Esophagus muscularis mucosa (tissue), 4 donors: Measurements from ENCODE around the gene SLX4IP. TPM values are rescaled to one million over a fixed set of nuclear protein-coding genes. Genes with fewer than 3 reads are reported as not detected.
"Not testable (repeated sequence)": the region's sequence is repeated elsewhere in the genome, so short reads cannot be mapped to it uniquely, and the experiment has no call there.

ENCODE experiments used
- DNase-seq: peaks from one replicate; pipeline ENCODE4 v3.0.0-alpha.2; 2017; ENCODE audit errors: extremely low spot score
- H3K27ac ChIP-seq, 4 donors: fragments of 200-600 bp; sonication (generic); replicated peaks in 1 of 4; 1 replicate in 3 of 4; 2 replicates in 1 of 4; pipeline ENCODE4 v1.5.1; 2016 to 2019; ENCODE audit warnings: mild to moderate bottlenecking in 1 of 4
- H3K27me3 ChIP-seq, 4 donors: fragments of 200-600 bp; sonication (generic); one replicate each; pipeline versions ENCODE4 v1.5.1 to v1.6.0; 2016 to 2019
- H3K36me3 ChIP-seq, 4 donors: fragments of 200-600 bp; sonication (generic); one replicate each; pipeline ENCODE4 v1.5.1; 2016 to 2019
- H3K4me1 ChIP-seq, 4 donors: fragments of 200-600 bp; sonication (generic); one replicate each; pipeline ENCODE4 v1.5.1; 2016 to 2019
- H3K4me3 ChIP-seq, 4 donors: fragments of 200-600 bp; sonication (generic); 1 replicate in 2 of 4; 2 replicates in 2 of 4; pipeline ENCODE4 v1.5.1; 2016 to 2019; ENCODE audit warnings: mild to moderate bottlenecking in 4 of 4, moderate library complexity in 1 of 4
- H3K9me3 ChIP-seq, 4 donors: fragments of 200-600 bp; sonication (generic); 1 replicate in 3 of 4; 2 replicates in 1 of 4; pipeline ENCODE4 v1.5.1; 2016 to 2019
- EP300 ChIP-seq: sonication (generic); formaldehyde crosslinking; IDR thresholded peaks from one replicate; pipeline ENCODE4 v1.6.1; 2017; ENCODE audit warnings: antibody characterized with exemption
- POLR2A ChIP-seq: fragments of 450-650 bp; IDR thresholded peaks from one replicate; pipeline ENCODE4 v1.6.1; 2017; ENCODE audit warnings: antibody characterized with exemption, moderate library complexity, mild to moderate bottlenecking, low read depth
- POLR2AphosphoS5 ChIP-seq, 2 donors: sonication (generic); formaldehyde crosslinking; IDR thresholded peaks; one replicate each; pipeline ENCODE4 v1.6.1; 2017; ENCODE audit warnings: antibody characterized with exemption in 2 of 2
- WGBS: methylation state at CpG from one replicate; pipeline ENCODE4 v1.1.5; 2018; 5-methylcytosine and 5-hydroxymethylcytosine counted together
- intact Hi-C: fragments of 100-400 bp; cut with DNase I; formaldehyde crosslinking; loops from one replicate; pipeline ENCODE4 v1.15.1; 2023
- total RNA-seq, 4 donors: library from RNA; depleted of rRNA; stranded (reverse); fragments of >200 nt; gene quantifications; one replicate each; pipeline versions ENCODE4 v1.1.0 to v1.2.1, GENCODE V29; 2016
- TF ChIP-seq, protein P1 (sequence below), 3 experiments: fragments of 200-600 bp in 2 of 3; fragments of 450-650 bp in 1 of 3; sonication (generic) in 2 of 3; IDR thresholded peaks; one replicate each; pipeline ENCODE4 v1.5.1; 2017 to 2019; ENCODE audit warnings: antibody characterized with exemption in 3 of 3, mild to moderate bottlenecking in 2 of 3, moderate library complexity in 1 of 3

SLX4IP gene
- total RNA-seq, 4 donors from 2014 or later: 1.2 to 2.1 (median 1.5) TPM

DNA sequence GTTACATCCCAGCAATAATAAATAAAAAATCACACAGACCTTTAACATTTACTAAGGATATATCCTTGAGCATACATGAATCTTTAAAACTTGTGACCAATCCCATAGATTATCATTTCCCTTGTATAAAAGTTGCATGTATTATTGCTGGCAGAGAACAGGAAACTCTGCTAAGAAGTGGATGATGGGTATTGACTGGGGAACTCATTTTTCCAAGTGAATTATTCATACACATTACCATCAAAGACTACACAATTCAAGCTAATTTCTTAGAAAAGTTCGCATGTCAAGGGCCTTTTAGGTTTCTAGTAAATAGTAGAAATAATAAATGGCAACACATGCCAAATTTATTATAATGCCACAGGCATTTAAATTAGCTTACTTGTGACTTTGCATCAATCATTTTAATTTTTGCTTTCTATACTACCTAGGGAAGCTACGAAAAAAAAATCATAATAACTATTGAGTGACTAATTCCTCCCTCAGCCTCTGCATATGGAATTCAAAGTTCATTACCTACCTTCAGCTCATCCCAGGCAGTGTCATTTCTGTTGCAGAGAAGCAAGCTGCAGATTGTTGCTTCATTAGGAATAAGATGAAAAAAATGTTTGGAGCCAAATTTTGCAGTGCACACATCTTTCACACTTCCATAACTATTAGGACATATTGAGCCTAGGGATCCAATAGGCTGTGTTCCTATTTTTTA, 26.8 kb upstream of the SLX4IP start:
- Histone ChIP-seq H3K4me1 (no peaks in the 10 kb centered on the region), H3K4me3 (no peak overlapping the region), H3K9me3 (no peaks in the 10 kb centered on the region), H3K27me3 (no peaks in the 10 kb centered on the region), H3K36me3 (peaks cover 11 to 57% (median 34%) of the 10 kb centered on the region in 4 donors), H3K27ac (no peak overlapping the region)
- intact Hi-C loops: no loop called here
- TF ChIP-seq POLR2A (no peak), EP300 (no peak), POLR2AphosphoS5 (IDR thresholded peaks at IDR 0.05) (no peak)
- TF ChIP-seq, protein P1, sequence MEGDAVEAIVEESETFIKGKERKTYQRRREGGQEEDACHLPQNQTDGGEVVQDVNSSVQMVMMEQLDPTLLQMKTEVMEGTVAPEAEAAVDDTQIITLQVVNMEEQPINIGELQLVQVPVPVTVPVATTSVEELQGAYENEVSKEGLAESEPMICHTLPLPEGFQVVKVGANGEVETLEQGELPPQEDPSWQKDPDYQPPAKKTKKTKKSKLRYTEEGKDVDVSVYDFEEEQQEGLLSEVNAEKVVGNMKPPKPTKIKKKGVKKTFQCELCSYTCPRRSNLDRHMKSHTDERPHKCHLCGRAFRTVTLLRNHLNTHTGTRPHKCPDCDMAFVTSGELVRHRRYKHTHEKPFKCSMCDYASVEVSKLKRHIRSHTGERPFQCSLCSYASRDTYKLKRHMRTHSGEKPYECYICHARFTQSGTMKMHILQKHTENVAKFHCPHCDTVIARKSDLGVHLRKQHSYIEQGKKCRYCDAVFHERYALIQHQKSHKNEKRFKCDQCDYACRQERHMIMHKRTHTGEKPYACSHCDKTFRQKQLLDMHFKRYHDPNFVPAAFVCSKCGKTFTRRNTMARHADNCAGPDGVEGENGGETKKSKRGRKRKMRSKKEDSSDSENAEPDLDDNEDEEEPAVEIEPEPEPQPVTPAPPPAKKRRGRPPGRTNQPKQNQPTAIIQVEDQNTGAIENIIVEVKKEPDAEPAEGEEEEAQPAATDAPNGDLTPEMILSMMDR (IDR thresholded peaks at IDR 0.05): no peak
- 85% methylated on average over 2 of the region's 2 CpGs for WGBS
- no peak for DNase-seq

DNA sequence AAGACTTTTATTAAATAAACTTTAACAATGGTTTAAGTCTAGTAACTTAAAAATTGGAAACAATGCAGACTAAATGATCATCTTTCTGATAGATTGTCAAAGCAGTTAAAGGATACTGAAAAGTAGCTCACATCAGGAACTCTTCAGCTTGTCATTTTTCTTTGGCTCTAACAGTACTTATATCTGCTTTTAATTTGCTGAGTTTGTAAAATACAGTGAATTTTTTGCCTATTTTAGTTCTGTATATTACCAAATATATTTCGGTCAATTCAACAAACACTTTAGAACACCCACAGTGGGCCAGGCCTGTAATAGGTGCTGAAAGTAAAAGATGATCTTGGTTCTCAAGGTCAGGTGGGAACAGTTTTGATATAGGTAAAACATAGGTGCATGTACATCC, 23.4 kb upstream of the SLX4IP start:
- Histone ChIP-seq H3K4me3 (no peak overlapping the region), H3K4me1 (peaks cover 0 to 17% (median 7%) of the 10 kb centered on the region in 4 donors), H3K27ac (no peak overlapping the region), H3K9me3 (no peaks in the 10 kb centered on the region), H3K27me3 (no peaks in the 10 kb centered on the region), H3K36me3 (peaks cover 10 to 39% (median 18%) of the 10 kb centered on the region in 4 donors)
- TF ChIP-seq POLR2AphosphoS5 (IDR thresholded peaks at IDR 0.05) (no peak), POLR2A (no peak), EP300 (no peak)
- TF ChIP-seq, protein P1 (IDR thresholded peaks at IDR 0.05): no peak
- intact Hi-C loops: no loop called here
- WGBS: 92% methylated on average over 1 of the region's 1 CpG
- no peak for DNase-seq

DNA sequence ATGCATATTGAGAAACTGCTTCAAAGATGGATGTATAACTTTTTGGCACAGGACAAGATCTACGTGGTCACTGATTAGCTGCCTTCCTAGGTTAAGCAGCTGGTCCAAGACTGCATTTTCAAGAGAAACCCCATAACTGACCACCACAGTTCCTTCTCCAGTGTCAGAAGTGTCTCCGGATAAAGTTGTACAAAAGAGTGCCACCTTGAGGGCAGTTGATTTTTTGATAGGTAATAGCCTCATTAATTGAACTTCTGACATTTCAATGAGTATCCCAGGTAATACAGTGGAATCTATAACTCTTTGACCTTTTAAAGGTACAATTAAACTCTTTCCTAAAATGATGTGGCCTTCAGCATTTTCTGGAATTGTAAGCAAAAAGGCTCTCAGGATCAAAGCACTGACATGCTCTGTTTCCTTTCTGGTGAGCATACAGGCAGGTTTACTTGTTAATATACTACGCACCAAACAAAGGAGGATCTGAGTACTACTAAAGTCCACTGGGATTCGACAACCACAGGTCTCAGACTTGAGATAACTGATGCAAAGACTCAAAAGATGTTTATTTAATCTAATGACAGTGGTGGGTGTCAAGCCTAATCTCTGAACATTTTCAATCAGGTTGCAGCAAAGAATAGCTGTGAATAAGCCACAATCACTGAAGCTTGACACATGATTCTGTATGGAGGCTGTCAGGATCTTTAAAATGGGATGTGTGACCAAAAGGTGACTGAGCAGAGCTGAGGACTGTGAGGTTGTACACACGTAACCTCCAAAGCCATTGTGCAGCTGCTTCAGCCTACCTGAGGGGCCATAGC, 22.3 kb upstream of the SLX4IP start:
- Histone ChIP-seq H3K9me3 (no peaks in the 10 kb centered on the region), H3K4me1 (peaks cover 0 to 18% (median 10%) of the 10 kb centered on the region in 4 donors), H3K36me3 (peaks cover 10 to 32% (median 20%) of the 10 kb centered on the region in 4 donors), H3K4me3 (no peak overlapping the region), H3K27ac (no peak overlapping the region), H3K27me3 (no peaks in the 10 kb centered on the region)
- 74% methylated on average over 5 of the region's 5 CpGs for WGBS
- DNase-seq: no peak
- intact Hi-C loops: no loop called here
- TF ChIP-seq POLR2AphosphoS5 (IDR thresholded peaks at IDR 0.05) (no peak), POLR2A (no peak), EP300 (no peak)
- TF ChIP-seq, protein P1 (IDR thresholded peaks at IDR 0.05): no peak

DNA sequence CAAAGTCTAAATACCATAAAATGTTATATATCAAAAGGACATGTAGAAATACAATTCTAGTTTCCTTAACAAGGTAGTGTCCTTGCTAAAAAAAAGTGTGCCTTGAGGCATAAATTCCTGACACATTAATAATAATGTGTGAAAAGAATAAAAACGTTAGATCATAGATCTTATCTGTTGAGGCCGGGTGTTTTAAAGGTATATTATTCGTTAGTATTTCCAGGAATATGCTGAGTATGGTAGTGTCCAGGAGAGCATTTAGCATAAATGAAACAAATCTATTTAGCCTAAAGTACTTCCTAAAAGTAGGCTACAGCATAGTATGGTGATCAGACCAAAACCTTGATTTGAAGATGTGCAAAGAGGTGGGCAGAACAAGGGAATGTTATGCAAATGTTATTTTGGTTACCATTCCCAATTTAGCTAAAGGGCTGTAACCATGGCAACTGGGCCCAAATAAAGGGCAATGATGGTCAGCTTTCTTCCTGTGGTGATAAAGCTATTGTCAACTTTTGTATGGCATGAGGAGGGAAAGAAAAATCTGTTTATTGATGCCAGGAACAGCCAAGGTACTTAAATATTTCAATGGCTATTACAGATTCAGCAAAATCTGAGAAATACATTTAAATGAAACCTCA, 20.0 kb upstream of the SLX4IP start:
- 55% methylated on average over 3 of the region's 3 CpGs for WGBS
- TF ChIP-seq POLR2A (no peak), POLR2AphosphoS5 (IDR thresholded peaks at IDR 0.05) (no peak), EP300 (no peak)
- TF ChIP-seq, protein P1 (IDR thresholded peaks at IDR 0.05): no peak
- Histone ChIP-seq H3K4me3 (no peak overlapping the region), H3K4me1 (peaks cover 0 to 18% (median 14%) of the 10 kb centered on the region in 4 donors), H3K36me3 (peaks cover 15 to 35% (median 25%) of the 10 kb centered on the region in 4 donors), H3K27me3 (no peaks in the 10 kb centered on the region), H3K27ac (no peak overlapping the region), H3K9me3 (no peaks in the 10 kb centered on the region)
- intact Hi-C loops: no loop called here
- DNase-seq: no peak

DNA sequence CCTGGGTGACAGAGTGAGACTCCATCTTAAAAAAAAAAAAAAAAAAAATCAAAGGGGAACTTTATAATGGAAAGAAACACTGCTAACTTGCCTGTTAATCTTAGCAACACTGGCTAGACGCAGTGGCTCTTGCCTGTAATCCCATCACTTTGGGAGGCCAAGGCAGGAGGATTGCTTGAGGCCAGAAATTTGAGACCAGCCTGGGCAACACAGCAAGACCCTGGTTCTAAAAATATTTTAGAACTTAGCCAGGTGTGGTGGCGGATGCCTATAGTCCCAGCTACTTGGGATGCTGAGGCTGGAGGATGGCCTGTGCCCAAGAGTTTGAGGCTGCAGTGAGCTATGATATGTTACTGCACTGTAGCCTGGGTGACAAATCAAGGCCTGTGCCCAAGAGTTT, 17.9 kb upstream of the SLX4IP start:
- 95% methylated on average over 2 of the region's 2 CpGs for WGBS
- Histone ChIP-seq H3K4me1 (peaks cover 0 to 21% (median 15%) of the 10 kb centered on the region in 4 donors), H3K36me3 (peaks cover 15 to 36% (median 23%) of the 10 kb centered on the region in 4 donors)
- H3K27me3 ChIP-seq, H3K9me3 ChIP-seq, intact Hi-C loops, H3K4me3 ChIP-seq, H3K27ac ChIP-seq, DNase-seq: not testable (repeated sequence)
